BLaER1 treated with 17β-estradiol and CSF1 and Interleukin-3, amounts not matched to agents 10 nM and 100 nM (cell line): Measurements from ENCODE around the gene TNS1.
A peak's percentile ranks its signal among the peaks of the same experiment; 100 is the strongest.

Experiments
- H3K27ac ChIP-seq, 11 experiments: shearing (Covaris generic); formaldehyde crosslinking; 2 replicates each; pipeline ENCODE4 v1.8.1; 2022
- H3K27me3 ChIP-seq, 11 experiments: shearing (Covaris generic); formaldehyde crosslinking; 2 replicates each; pipeline ENCODE4 v1.8.1; 2022
- H3K36me3 ChIP-seq, 11 experiments: shearing (Covaris generic); formaldehyde crosslinking; 2 replicates each; pipeline ENCODE4 v1.8.1; 2022
- H3K4me1 ChIP-seq, 10 experiments: shearing (Covaris generic); formaldehyde crosslinking; 2 replicates each; pipeline ENCODE4 v1.8.1; 2022
- H3K4me2 ChIP-seq, 11 experiments: shearing (Covaris generic); formaldehyde crosslinking; 2 replicates each; pipeline ENCODE4 v1.8.1; 2022
- H3K4me3 ChIP-seq, 10 experiments: shearing (Covaris generic); formaldehyde crosslinking; 2 replicates each; pipeline ENCODE4 v1.8.1; 2022
- H3K9ac ChIP-seq, 11 experiments: shearing (Covaris generic); formaldehyde crosslinking; 2 replicates each; pipeline ENCODE4 v1.8.1; 2022
- H3K9me3 ChIP-seq, 11 experiments: shearing (Covaris generic); formaldehyde crosslinking; replicated peaks in 1 of 11; 2 replicates each; pipeline ENCODE4 v1.8.1; 2022
- H4K20me1 ChIP-seq, 11 experiments: shearing (Covaris generic); formaldehyde crosslinking; 2 replicates each; pipeline ENCODE4 v1.8.1; 2022
- Cebpa-rat ChIP-seq, 11 experiments: shearing (Covaris generic); IDR thresholded peaks; 2 replicates each; pipeline ENCODE4 v1.8.1; 2022

Gene TNS1

DNA sequence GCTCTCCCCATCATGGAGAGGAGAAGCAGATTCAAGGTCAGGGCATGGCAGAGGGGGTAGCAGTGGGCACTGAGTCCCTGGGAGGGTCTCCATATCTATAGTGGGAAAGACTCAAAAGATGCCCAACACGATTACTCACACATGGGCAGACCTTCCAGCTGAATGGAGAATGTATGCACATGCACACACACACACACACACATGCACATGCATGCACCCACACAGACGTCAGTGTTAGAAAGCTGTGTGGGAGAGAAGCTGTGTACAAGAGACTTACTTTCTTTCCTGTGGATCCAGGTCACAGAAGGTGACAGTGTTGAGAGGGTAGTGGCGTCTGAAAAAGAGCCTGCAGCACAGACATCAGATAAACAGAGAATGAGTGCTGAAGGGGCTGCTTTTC lies 194.5 kb downstream of the TNS1 start:
- Histone ChIP-seq H3K27me3 (no peaks in the 10 kb centered on the region), H4K20me1 (peaks cover 0 to 46% (median 0%) of the 10 kb centered on the region in 11 experiments; a peak in 4 of 22 replicates), H3K36me3 (peaks cover 26 to 77% (median 55%) of the 10 kb centered on the region in 11 experiments; a peak in 21 of 22 replicates), H3K9ac (no peak overlapping the region), H3K27ac (no peak overlapping the region), H3K4me3 (no peak overlapping the region), H3K4me2 (no peak overlapping the region), H3K9me3 (no peaks in the 10 kb centered on the region), H3K4me1 (peaks cover 0 to 13% (median 2%) of the 10 kb centered on the region in 10 experiments; a peak in 5 of 20 replicates)
- no peak for TF ChIP-seq Cebpa-rat (IDR thresholded peaks at IDR 0.05)

DNA sequence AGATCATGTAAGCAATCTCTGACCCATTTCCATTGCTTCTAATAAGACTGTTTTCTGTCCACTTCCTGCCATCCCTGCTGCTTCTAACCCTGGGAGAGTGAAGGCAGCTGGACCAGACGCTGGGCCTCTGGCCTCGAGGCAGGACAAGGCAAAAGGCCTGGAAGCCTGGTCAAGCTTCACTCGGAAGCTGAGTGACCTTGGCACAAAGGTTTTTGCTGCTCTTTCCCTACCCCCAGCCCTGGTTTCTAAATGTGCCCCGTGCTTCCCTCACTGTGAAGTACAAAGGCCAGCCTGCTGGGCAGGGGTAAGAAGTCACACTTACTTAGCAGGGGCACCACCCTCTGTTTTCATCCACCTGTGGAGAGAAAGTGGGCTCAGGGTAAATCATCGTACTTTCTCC lies 195.0 kb downstream of the TNS1 start:
- H3K4me2 ChIP-seq = no peak overlapping the region

GRCh38 chr2:217807025-217807424 lies 195.8 kb downstream of the TNS1 start:
- H3K27ac ChIP-seq = no peak overlapping the region
- H3K27me3 ChIP-seq = no peaks in the 10 kb centered on the region
- no peaks in the 10 kb centered on the region for H3K9me3 ChIP-seq
- H3K4me2 ChIP-seq = no peak overlapping the region
- H3K36me3 ChIP-seq = peaks cover 15 to 71% (median 42%) of the 10 kb centered on the region in 11 experiments; a peak in 21 of 22 replicates
- H3K4me3 ChIP-seq = no peak overlapping the region
- H3K4me1 ChIP-seq = peaks cover 0 to 13% (median 2%) of the 10 kb centered on the region in 10 experiments; a peak in 5 of 20 replicates
- TF ChIP-seq Cebpa-rat (IDR thresholded peaks at IDR 0.05) = no peak
- H4K20me1 ChIP-seq = peaks cover 0 to 49% (median 0%) of the 10 kb centered on the region in 11 experiments; a peak in 5 of 22 replicates
- no peak overlapping the region for H3K9ac ChIP-seq

More for the DNA sequence above, 195.0 kb downstream of the TNS1 start:
- Histone ChIP-seq H3K27ac (no peak overlapping the region), H3K4me1 (peaks cover 0 to 13% (median 2%) of the 10 kb centered on the region in 10 experiments; a peak in 5 of 20 replicates), H3K9ac (no peak overlapping the region), H4K20me1 (peaks cover 0 to 49% (median 0%) of the 10 kb centered on the region in 11 experiments; a peak in 4 of 22 replicates), H3K4me3 (no peak overlapping the region), H3K9me3 (no peaks in the 10 kb centered on the region), H3K27me3 (no peaks in the 10 kb centered on the region), H3K36me3 (peaks cover 22 to 77% (median 49%) of the 10 kb centered on the region in 11 experiments; a peak in 21 of 22 replicates)
- TF ChIP-seq Cebpa-rat (IDR thresholded peaks at IDR 0.05) = no peak

- Histone ChIP-seq H3K4me2 (peak overlapping the region in 2 of 11 experiments; percentile 2 to 8; a peak in 1 of 22 replicates), H4K20me1 (peaks cover 0 to 44% (median 0%) of the 10 kb centered on the region in 11 experiments; a peak in 5 of 22 replicates), H3K27me3 (no peaks in the 10 kb centered on the region), H3K36me3 (peaks cover 9 to 70% (median 36%) of the 10 kb centered on the region in 11 experiments; a peak in 20 of 22 replicates), H3K9ac (no peak overlapping the region), H3K4me1 (peaks cover 0 to 13% (median 2%) of the 10 kb centered on the region in 10 experiments; a peak in 5 of 20 replicates), H3K9me3 (no peaks in the 10 kb centered on the region), H3K27ac (no peak overlapping the region), H3K4me3 (no peak overlapping the region)
- TF ChIP-seq Cebpa-rat (IDR thresholded peaks at IDR 0.05) = no peak
Measured at GRCh38 chr2:217806482-217806765, 196.4 kb downstream of the TNS1 start.

DNA sequence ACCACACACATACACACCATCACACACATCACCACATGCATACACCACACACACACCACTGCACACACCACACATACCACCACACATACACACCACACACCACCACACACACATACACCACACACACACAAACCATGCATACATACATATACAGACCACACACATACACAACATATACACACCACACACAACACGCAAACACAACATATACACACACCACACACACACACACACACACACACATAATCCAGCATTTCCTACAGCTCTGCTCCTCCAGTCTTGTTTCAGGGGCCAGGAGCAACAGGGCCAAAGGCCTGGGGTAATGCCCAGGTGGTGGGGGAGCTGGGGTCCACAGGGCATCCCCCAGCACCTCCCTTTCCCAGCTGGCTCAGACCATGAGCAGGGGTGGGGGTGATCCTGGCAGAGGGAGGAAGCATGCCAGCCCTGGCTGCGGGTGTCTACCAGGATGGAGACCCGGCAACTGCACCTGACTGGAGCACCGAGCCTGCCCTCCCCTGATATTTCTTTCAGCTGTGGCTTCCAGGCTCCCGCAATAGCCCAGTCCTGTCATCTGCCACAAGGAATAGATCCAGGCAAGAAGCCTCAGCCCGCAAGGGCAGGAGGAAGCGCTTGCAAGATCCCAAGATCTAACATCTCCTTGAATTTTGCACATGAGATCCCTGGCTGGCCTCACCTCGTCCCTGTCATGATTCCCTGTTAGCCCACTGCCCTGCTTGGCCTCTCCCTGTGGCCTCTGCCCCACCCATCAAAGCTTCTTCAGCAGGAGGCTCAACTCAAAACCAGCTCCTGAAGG lies 196.9 kb downstream of the TNS1 start:
- Histone ChIP-seq H3K4me3 (no peak overlapping the region), H3K9me3 (no peaks in the 10 kb centered on the region), H3K36me3 (peaks cover 7 to 64% (median 30%) of the 10 kb centered on the region in 11 experiments; a peak in 18 of 22 replicates), H3K27ac (no peak overlapping the region), H3K9ac (no peak overlapping the region), H3K4me2 (peak overlapping the region in 2 of 11 experiments; percentile 2 to 8; a peak in 1 of 22 replicates), H3K27me3 (no peaks in the 10 kb centered on the region), H3K4me1 (peaks cover 0 to 13% (median 2%) of the 10 kb centered on the region in 10 experiments; a peak in 5 of 20 replicates), H4K20me1 (peaks cover 0 to 43% (median 0%) of the 10 kb centered on the region in 11 experiments; a peak in 6 of 22 replicates)
- TF ChIP-seq Cebpa-rat (IDR thresholded peaks at IDR 0.05) = no peak

GRCh38 chr2:217804791-217805667 lies 197.8 kb downstream of the TNS1 start:
- Histone ChIP-seq H3K4me2 (no peak overlapping the region), H3K4me3 (no peak overlapping the region), H4K20me1 (peaks cover 0 to 43% (median 0%) of the 10 kb centered on the region in 11 experiments; a peak in 6 of 22 replicates), H3K9me3 (no peaks in the 10 kb centered on the region), H3K36me3 (peaks cover 4 to 56% (median 22%) of the 10 kb centered on the region in 11 experiments; a peak in 18 of 22 replicates), H3K4me1 (peaks cover 0 to 14% (median 2%) of the 10 kb centered on the region in 10 experiments; a peak in 7 of 20 replicates), H3K27me3 (no peaks in the 10 kb centered on the region), H3K9ac (no peak overlapping the region), H3K27ac (no peak overlapping the region)
- TF ChIP-seq Cebpa-rat (IDR thresholded peaks at IDR 0.05) = no peak

GRCh38 chr2:217804338-217804737 lies 198.5 kb downstream of the TNS1 start:
- Histone ChIP-seq H3K9ac (no peak overlapping the region), H3K36me3 (peaks cover 0 to 49% (median 15%) of the 10 kb centered on the region in 11 experiments; a peak in 13 of 22 replicates), H3K27ac (no peak overlapping the region), H4K20me1 (peaks cover 0 to 40% (median 0%) of the 10 kb centered on the region in 11 experiments; a peak in 6 of 22 replicates), H3K4me2 (no peak overlapping the region), H3K4me3 (no peak overlapping the region), H3K27me3 (no peaks in the 10 kb centered on the region), H3K9me3 (no peaks in the 10 kb centered on the region), H3K4me1 (peaks cover 3 to 21% (median 7%) of the 10 kb centered on the region in 10 experiments)
- TF ChIP-seq Cebpa-rat (IDR thresholded peaks at IDR 0.05) = no peak

GRCh38 chr2:217803653-217803960 lies 199.2 kb downstream of the TNS1 start:
- Histone ChIP-seq H3K27ac (no peak overlapping the region), H3K36me3 (peaks cover 0 to 45% (median 12%) of the 10 kb centered on the region in 11 experiments; a peak in 13 of 22 replicates), H3K9ac (no peak overlapping the region), H3K4me3 (no peak overlapping the region), H3K27me3 (no peaks in the 10 kb centered on the region), H3K4me1 (peaks cover 11 to 28% (median 13%) of the 10 kb centered on the region in 10 experiments), H3K4me2 (no peak overlapping the region), H3K9me3 (no peaks in the 10 kb centered on the region), H4K20me1 (peaks cover 0 to 36% (median 0%) of the 10 kb centered on the region in 11 experiments; a peak in 6 of 22 replicates)
- TF ChIP-seq Cebpa-rat (IDR thresholded peaks at IDR 0.05) = no peak
